Panc1 (cell line): ENCODE measurements around the gene TTC17.

Source experiments
- CTCF ChIP-seq: fragments of 450-650 bp; IDR thresholded peaks from 2 replicates; pipeline ENCODE4 v1.5.1; 2017; ENCODE audit warnings: mild to moderate bottlenecking
- POLR2AphosphoS5 ChIP-seq: IDR thresholded peaks from 2 replicates; pipeline ENCODE4 v1.6.1; 2012; ENCODE audit warnings: mild to moderate bottlenecking, low read depth, low read length, moderate library complexity
- SIN3A ChIP-seq: IDR thresholded peaks from 2 replicates; pipeline ENCODE4 v1.6.1; 2012; ENCODE audit warnings: low read depth, mild to moderate bottlenecking, low read length, moderate library complexity, borderline replicate concordance; ENCODE audit not compliant: insufficient read depth
- TCF7L2 ChIP-seq: IDR thresholded peaks from 2 replicates; pipeline ENCODE4 v1.6.1; 2011; ENCODE audit warnings: mild to moderate bottlenecking, low read depth, low read length, inconsistent platforms
- TF ChIP-seq, protein P1 (sequence below), 2 experiments: IDR thresholded peaks; 2 replicates each; pipeline ENCODE4 v1.6.1; 2011 to 2012; ENCODE audit warnings: low read depth in 2 of 2, control low read depth in 1 of 2, low read length in 1 of 2, mild to moderate bottlenecking in 1 of 2, moderate library complexity in 1 of 2; ENCODE audit not compliant: insufficient read depth in 1 of 2

GRCh38 chr11:43403357-43404231, 44.9 kb downstream of the TTC17 start:
- TF ChIP-seq CTCF (no peak), POLR2AphosphoS5 (no peak), SIN3A (no peak), TCF7L2 (no peak)
- TF ChIP-seq, protein P1, sequence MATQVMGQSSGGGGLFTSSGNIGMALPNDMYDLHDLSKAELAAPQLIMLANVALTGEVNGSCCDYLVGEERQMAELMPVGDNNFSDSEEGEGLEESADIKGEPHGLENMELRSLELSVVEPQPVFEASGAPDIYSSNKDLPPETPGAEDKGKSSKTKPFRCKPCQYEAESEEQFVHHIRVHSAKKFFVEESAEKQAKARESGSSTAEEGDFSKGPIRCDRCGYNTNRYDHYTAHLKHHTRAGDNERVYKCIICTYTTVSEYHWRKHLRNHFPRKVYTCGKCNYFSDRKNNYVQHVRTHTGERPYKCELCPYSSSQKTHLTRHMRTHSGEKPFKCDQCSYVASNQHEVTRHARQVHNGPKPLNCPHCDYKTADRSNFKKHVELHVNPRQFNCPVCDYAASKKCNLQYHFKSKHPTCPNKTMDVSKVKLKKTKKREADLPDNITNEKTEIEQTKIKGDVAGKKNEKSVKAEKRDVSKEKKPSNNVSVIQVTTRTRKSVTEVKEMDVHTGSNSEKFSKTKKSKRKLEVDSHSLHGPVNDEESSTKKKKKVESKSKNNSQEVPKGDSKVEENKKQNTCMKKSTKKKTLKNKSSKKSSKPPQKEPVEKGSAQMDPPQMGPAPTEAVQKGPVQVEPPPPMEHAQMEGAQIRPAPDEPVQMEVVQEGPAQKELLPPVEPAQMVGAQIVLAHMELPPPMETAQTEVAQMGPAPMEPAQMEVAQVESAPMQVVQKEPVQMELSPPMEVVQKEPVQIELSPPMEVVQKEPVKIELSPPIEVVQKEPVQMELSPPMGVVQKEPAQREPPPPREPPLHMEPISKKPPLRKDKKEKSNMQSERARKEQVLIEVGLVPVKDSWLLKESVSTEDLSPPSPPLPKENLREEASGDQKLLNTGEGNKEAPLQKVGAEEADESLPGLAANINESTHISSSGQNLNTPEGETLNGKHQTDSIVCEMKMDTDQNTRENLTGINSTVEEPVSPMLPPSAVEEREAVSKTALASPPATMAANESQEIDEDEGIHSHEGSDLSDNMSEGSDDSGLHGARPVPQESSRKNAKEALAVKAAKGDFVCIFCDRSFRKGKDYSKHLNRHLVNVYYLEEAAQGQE (IDR thresholded peaks at IDR 0.05; ENCODE audit: insufficient read depth in 1 of 2, low read depth in 2 of 2, low read length in 1 of 2): no peak
